GM21737 (cell line): ENCODE data around the gene GPR52.

Experiments
- ATAC-seq: cut with Tn5 transposase; IDR thresholded peaks from one replicate; pipeline ENCODE4 v1.9.1; 2021; ENCODE audit warnings: mild to moderate bottlenecking, moderate library complexity; ENCODE audit not compliant: unreplicated experiment

The GPR52 gene

DNA sequence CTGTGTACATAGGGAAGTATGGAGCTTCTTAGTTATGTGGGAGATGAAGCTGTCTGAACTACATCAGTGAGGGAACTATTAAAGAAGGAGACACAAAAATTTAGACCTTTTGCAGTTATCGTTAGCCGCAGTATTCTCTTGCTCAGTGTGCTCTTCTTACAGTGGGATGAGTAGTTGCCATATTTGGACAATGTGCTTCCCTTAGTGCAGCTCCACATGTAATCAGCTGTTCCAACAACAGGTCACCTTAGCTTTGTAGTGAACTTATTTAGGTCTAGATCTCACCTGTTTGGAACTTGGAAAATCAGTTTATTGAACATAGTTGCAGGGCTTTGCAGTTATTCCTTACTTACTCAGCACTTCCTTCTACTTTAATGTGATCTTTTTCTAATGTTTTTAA is 18.1 kb downstream of the GPR52 start:
- no peak for ATAC-seq

- ATAC-seq: no peak
Measured at GRCh38 chr1:174466607-174467006, 18.8 kb downstream of the GPR52 start.

DNA sequence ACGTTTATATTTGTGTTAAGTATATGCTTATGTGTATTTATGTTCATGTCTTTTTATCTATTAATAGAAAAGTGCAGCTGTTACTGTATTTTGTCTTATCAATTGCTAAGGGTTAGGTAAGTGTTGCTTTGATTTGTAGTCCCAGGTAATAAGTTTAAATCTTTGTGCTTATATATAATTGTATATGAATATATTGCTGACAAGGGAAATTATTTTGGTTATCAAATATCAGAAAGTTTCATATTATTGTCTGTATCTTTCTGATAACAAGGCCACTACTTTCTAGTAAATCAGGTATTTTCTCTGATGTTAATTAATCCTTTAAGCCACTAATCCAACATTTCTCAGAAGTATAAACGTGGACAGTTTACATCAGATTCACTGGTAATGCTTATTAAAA is 21.3 kb downstream of the GPR52 start:
- ATAC-seq: no peak

DNA sequence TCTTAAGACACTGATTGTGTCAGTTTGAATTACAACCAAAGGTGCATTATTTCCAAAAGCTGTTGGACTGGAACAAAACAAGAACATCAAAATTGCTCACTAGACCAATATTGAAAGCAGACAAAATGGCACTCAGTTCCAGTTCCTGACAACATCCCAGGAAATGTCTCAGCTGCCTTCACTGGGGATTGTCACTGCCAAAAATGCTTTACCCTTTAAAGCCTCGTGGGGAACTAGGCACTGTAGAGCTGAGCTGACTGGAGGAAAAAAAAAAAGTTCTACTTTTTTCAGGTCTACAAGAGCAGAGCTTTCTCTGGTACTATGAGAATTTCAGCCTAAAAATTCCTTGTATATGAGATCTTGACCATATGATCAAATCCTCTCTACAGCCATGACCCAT is 21.9 kb downstream of the GPR52 start:
- no peak for ATAC-seq

GRCh38 chr1:174479281-174479680 is 31.5 kb downstream of the GPR52 start:
- no peak for ATAC-seq

GRCh38 chr1:174480324-174480723 is 32.6 kb downstream of the GPR52 start:
- no peak for ATAC-seq

- ATAC-seq: no peak
Measured at GRCh38 chr1:174491606-174492005, 43.8 kb downstream of the GPR52 start.

DNA sequence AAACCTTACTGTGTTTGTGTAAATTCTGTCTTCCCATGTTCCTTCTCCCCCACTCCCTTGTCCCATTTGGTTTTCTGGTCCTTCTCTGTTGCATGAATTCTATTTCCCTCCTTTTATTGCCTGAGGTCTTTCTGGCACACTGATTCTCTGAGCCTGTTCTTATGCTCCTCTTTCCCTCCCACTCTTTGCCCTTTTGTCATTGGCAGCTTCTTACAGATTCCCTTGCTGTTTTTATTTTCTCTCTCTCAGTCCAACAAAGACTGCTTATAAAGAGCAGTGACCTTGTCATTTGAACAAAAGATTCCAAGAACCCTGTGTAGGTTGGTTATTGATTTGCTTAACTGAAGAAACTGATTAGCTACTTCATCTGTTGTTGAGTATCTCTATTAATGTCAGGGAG is 49.7 kb downstream of the GPR52 start:
- no peak for ATAC-seq
